ENCODE measurements around the gene HTD2.
"Not testable (repeated sequence)": the region's sequence is repeated elsewhere in the genome, so short reads cannot be mapped to it uniquely, and the experiment has no call there.

The HTD2 gene

GRCh38 chr3:58267543-58267942, 38.8 kb upstream of the HTD2 start:
- H3K9me3 ChIP-seq (ENCODE audit: control insufficient read depth, insufficient read depth, low read depth, low read length); POLR2A ChIA-PET; CTCF ChIA-PET; H3K36me3 ChIP-seq (ENCODE audit: control insufficient read depth in 2 of 2, insufficient read depth in 1 of 2, low read length in 2 of 2); H3K4me3 ChIP-seq (ENCODE audit: low read depth, low read length); H3K27ac ChIP-seq (ENCODE audit: extremely low read depth, low read depth, low read length); H3K4me1 ChIP-seq (ENCODE audit: control insufficient read depth, insufficient read depth, low read length): not testable (repeated sequence)
- peak; percentile 31; the same call in 1 of the 2 replicates for TF ChIP-seq ATF2 (tag by site-specific recombination; IDR thresholded peaks at IDR 0.05; ENCODE audit: low read depth)

- peaks cover 0 to 6% of the 10 kb centered on the region in 2 experiments; a peak in 2 of 3 replicates for H3K36me3 ChIP-seq (ENCODE audit: control insufficient read depth in 2 of 2, insufficient read depth in 1 of 2, low read length in 2 of 2)
- ChIA-PET CTCF (no interaction called here), POLR2A (no interaction called here)
- H3K4me3 ChIP-seq (ENCODE audit: low read depth, low read length) = no peak overlapping the region
- no peaks in the 10 kb centered on the region for H3K4me1 ChIP-seq (ENCODE audit: control insufficient read depth, insufficient read depth, low read length)
- H3K9me3 ChIP-seq (ENCODE audit: control insufficient read depth, insufficient read depth, low read depth, low read length) = no peaks in the 10 kb centered on the region
- TF ChIP-seq ZNF558 (tag by site-specific recombination; IDR thresholded peaks at IDR 0.05) (no peak), ZNF624 (tag by site-specific recombination; IDR thresholded peaks at IDR 0.05) (no peak), HIC1 (tag by site-specific recombination; IDR thresholded peaks at IDR 0.05) (no peak)
- H3K27ac ChIP-seq (ENCODE audit: extremely low read depth, low read depth, low read length) = no peak overlapping the region
Measured at GRCh38 chr3:58269356-58269755, 37.0 kb upstream of the HTD2 start.

GRCh38 chr3:58270485-58270884, 35.8 kb upstream of the HTD2 start:
- CTCF ChIA-PET = interaction anchor here (0.6 kb wide), 1 partner anchor 56 kb away, joined by 3 read pairs; no protein-coding TSS in a partner anchor
- no peak overlapping the region for H3K4me3 ChIP-seq (ENCODE audit: low read depth, low read length)
- no peak overlapping the region for H3K27ac ChIP-seq (ENCODE audit: extremely low read depth, low read depth, low read length)

More at GRCh38 chr3:58270485-58270884, 35.8 kb upstream of the HTD2 start:
- POLR2A ChIA-PET = no interaction called here
- peaks cover 0 to 11% of the 10 kb centered on the region in 2 experiments; a peak in 2 of 3 replicates for H3K36me3 ChIP-seq (ENCODE audit: control insufficient read depth in 2 of 2, insufficient read depth in 1 of 2, low read length in 2 of 2)
- TF ChIP-seq ZNF664 (tag by site-specific recombination; IDR thresholded peaks at IDR 0.05) (no peak), PRDM4 (tag by site-specific recombination; IDR thresholded peaks at IDR 0.05) (no peak), GLI4 (tag by site-specific recombination; IDR thresholded peaks at IDR 0.05) (no peak), SCRT1 (tag by site-specific recombination; IDR thresholded peaks at IDR 0.05; ENCODE audit: borderline replicate concordance) (no peak), REST (tag by site-specific recombination; IDR thresholded peaks at IDR 0.05) (no peak), GLIS2 (tag by site-specific recombination; IDR thresholded peaks at IDR 0.05) (no peak), ZNF223 (tag by site-specific recombination; IDR thresholded peaks at IDR 0.05) (no peak), ZFP37 (tag by site-specific recombination; IDR thresholded peaks at IDR 0.05) (no peak), ZNF473 (tag by site-specific recombination; IDR thresholded peaks at IDR 0.05) (no peak), ZNF645 (tag by site-specific recombination; IDR thresholded peaks at IDR 0.05) (no peak), ZNF292 (tag by site-specific recombination; IDR thresholded peaks at IDR 0.05; ENCODE audit: borderline replicate concordance, low read depth) (no peak), ZNF837 (tag by site-specific recombination; IDR thresholded peaks at IDR 0.05) (no peak), ZNF280C (tag by site-specific recombination; IDR thresholded peaks at IDR 0.05) (no peak), ZNF76 (tag by site-specific recombination; IDR thresholded peaks at IDR 0.05; ENCODE audit: borderline replicate concordance, low read depth) (no peak)
- H3K4me1 ChIP-seq (ENCODE audit: control insufficient read depth, insufficient read depth, low read length) = no peaks in the 10 kb centered on the region
- H3K9me3 ChIP-seq (ENCODE audit: control insufficient read depth, insufficient read depth, low read depth, low read length) = no peaks in the 10 kb centered on the region

Data from HEK293 (cell line).